ENCODE results near the gene TUBGCP3.

TUBGCP3 gene

GRCh38 chr13:112481458-112481857 lies 106.5 kb downstream of the TUBGCP3 start:
- DNase-seq (ENCODE audit: low spot score): no peak

- no peak for DNase-seq (ENCODE audit: low spot score)
Measured at GRCh38 chr13:112479389-112479788, 108.6 kb downstream of the TUBGCP3 start.

GRCh38 chr13:112477070-112477619 lies 110.8 kb downstream of the TUBGCP3 start:
- DNase-seq (ENCODE audit: low spot score): no peak

GRCh38 chr13:112475889-112476288 lies 112.1 kb downstream of the TUBGCP3 start:
- no peak for DNase-seq (ENCODE audit: low spot score)

- no peak for DNase-seq (ENCODE audit: low spot score)
Measured at GRCh38 chr13:112474869-112475268, 113.1 kb downstream of the TUBGCP3 start.

- no peak for DNase-seq (ENCODE audit: low spot score)
Measured at GRCh38 chr13:112473818-112474217, 114.1 kb downstream of the TUBGCP3 start.

- no peak for DNase-seq (ENCODE audit: low spot score)
Measured at GRCh38 chr13:112469071-112469745, 118.7 kb downstream of the TUBGCP3 start.

- DNase-seq (ENCODE audit: low spot score): no peak
Measured at GRCh38 chr13:112468069-112468468, 119.9 kb downstream of the TUBGCP3 start.

GRCh38 chr13:112467236-112467635 lies 120.7 kb downstream of the TUBGCP3 start:
- no peak for DNase-seq (ENCODE audit: low spot score)

- no peak for DNase-seq (ENCODE audit: low spot score)
Measured at GRCh38 chr13:112466132-112467058, 121.6 kb downstream of the TUBGCP3 start.

GRCh38 chr13:112465251-112466131 lies 122.5 kb downstream of the TUBGCP3 start:
- no peak for DNase-seq (ENCODE audit: low spot score)

GRCh38 chr13:112464720-112465119 lies 123.2 kb downstream of the TUBGCP3 start:
- no peak for DNase-seq (ENCODE audit: low spot score)

- DNase-seq (ENCODE audit: low spot score): no peak
Measured at GRCh38 chr13:112462408-112462807, 125.5 kb downstream of the TUBGCP3 start.

GRCh38 chr13:112457485-112457884 lies 130.5 kb downstream of the TUBGCP3 start:
- no peak for DNase-seq (ENCODE audit: low spot score)

- no peak for DNase-seq (ENCODE audit: low spot score)
Measured at GRCh38 chr13:112457081-112457480, 130.9 kb downstream of the TUBGCP3 start.

- DNase-seq (ENCODE audit: low spot score): no peak
Measured at GRCh38 chr13:112456138-112457056, 131.6 kb downstream of the TUBGCP3 start.

GRCh38 chr13:112455476-112456059 lies 132.4 kb downstream of the TUBGCP3 start:
- DNase-seq (ENCODE audit: low spot score): no peak

GRCh38 chr13:112454648-112455334 lies 133.2 kb downstream of the TUBGCP3 start:
- no peak for DNase-seq (ENCODE audit: low spot score)

- no peak for DNase-seq (ENCODE audit: low spot score)
Measured at GRCh38 chr13:112453874-112454647, 133.9 kb downstream of the TUBGCP3 start.
